Right atrium auricular region (tissue), 2 donors: ENCODE results near the gene ZPBP. TPM values are rescaled to one million over a fixed set of nuclear protein-coding genes. Genes with fewer than 3 reads are reported as not detected.

Source experiments
- DNase-seq: peaks from one replicate; pipeline ENCODE4 v3.0.0-alpha.2; 2019; ENCODE audit warnings: low spot score
- H3K27ac ChIP-seq, 2 donors: fragments of 200-600 bp; sonication (generic); 1 replicate in 1 of 2; 2 replicates in 1 of 2; pipeline ENCODE4 v1.5.1; 2016 to 2019
- H3K27me3 ChIP-seq, 2 donors: fragments of 200-600 bp; sonication (generic); one replicate each; pipeline versions ENCODE4 v1.5.1 to v1.6.0; 2017 to 2019
- H3K36me3 ChIP-seq: fragments of 200-600 bp; sonication (generic); one replicate; pipeline ENCODE4 v1.5.1; 2016
- H3K4me1 ChIP-seq, 2 donors: fragments of 200-600 bp; sonication (generic); one replicate each; pipeline versions ENCODE4 v1.5.1 to v1.6.0; 2017 to 2019
- H3K4me3 ChIP-seq, 2 donors: fragments of 200-600 bp; sonication (generic); 1 replicate in 1 of 2; 2 replicates in 1 of 2; pipeline ENCODE4 v1.5.1; 2017 to 2019; ENCODE audit warnings: mild to moderate bottlenecking in 1 of 2, moderate library complexity in 1 of 2
- H3K9me3 ChIP-seq, 2 donors: fragments of 200-600 bp; sonication (generic); one replicate each; pipeline ENCODE4 v1.5.1; 2019
- total RNA-seq, 2 donors: library from RNA; depleted of rRNA; stranded (reverse); fragments of >200 nt; gene quantifications; one replicate each; pipeline ENCODE4 v1.1.0, GENCODE V29; 2016
- TF ChIP-seq, protein P1 (sequence below), 2 donors: fragments of 200-600 bp; sonication (generic); IDR thresholded peaks; one replicate each; pipeline ENCODE4 v1.5.1; 2019; ENCODE audit warnings: antibody characterized with exemption in 2 of 2

ZPBP gene
- total RNA-seq, 2 donors from 2014 or later: not detected

DNA sequence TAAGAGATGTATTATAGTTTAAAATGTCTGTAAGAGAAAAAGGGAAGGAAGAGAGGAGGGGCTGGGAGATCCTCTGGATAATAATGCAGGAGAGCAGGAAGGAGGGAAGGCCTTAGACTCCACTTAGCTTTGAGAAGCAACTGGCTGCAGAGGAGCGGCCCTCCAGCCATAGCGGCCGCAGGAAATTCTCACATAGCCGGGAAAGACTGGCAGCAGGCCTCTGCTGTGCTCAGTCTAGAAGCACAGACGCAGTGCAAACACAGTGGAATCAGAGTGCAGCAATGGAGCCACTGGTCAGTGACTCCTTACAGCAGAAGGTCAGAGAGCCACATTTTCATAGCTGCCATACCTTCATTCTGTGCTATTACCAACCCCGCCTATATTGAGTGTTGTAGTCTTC, 166.3 kb downstream of the ZPBP start:
- H3K36me3 ChIP-seq: no peaks in the 10 kb centered on the region
- TF ChIP-seq, protein P1, sequence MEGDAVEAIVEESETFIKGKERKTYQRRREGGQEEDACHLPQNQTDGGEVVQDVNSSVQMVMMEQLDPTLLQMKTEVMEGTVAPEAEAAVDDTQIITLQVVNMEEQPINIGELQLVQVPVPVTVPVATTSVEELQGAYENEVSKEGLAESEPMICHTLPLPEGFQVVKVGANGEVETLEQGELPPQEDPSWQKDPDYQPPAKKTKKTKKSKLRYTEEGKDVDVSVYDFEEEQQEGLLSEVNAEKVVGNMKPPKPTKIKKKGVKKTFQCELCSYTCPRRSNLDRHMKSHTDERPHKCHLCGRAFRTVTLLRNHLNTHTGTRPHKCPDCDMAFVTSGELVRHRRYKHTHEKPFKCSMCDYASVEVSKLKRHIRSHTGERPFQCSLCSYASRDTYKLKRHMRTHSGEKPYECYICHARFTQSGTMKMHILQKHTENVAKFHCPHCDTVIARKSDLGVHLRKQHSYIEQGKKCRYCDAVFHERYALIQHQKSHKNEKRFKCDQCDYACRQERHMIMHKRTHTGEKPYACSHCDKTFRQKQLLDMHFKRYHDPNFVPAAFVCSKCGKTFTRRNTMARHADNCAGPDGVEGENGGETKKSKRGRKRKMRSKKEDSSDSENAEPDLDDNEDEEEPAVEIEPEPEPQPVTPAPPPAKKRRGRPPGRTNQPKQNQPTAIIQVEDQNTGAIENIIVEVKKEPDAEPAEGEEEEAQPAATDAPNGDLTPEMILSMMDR (IDR thresholded peaks at IDR 0.05): no peak
- no peak overlapping the region for H3K4me3 ChIP-seq
- H3K9me3 ChIP-seq: peaks cover 0 to 2% of the 10 kb centered on the region in 2 donors
- no peak for DNase-seq
- H3K27me3 ChIP-seq: no peaks in the 10 kb centered on the region
- H3K4me1 ChIP-seq: no peaks in the 10 kb centered on the region
- no peak overlapping the region for H3K27ac ChIP-seq

DNA sequence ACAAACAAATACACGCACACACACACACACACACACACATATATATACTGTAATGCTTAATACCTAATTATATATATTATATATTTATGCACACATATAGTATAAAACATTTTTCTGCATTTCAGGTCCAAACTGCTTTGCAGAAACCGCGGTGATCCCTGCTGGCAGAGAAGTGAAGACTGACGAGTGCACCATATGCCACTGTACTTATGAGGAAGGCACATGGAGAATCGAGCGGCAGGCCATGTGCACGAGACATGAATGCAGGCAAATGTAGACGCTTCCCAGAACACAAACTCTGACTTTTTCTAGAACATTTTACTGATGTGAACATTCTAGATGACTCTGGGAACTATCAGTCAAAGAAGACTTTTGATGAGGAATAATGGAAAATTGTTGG, 181.1 kb downstream of the ZPBP start:
- no peaks in the 10 kb centered on the region for H3K9me3 ChIP-seq
- TF ChIP-seq, protein P1 (IDR thresholded peaks at IDR 0.05): no peak
- no peak overlapping the region for H3K27ac ChIP-seq
- H3K4me3 ChIP-seq: no peak overlapping the region
- H3K4me1 ChIP-seq: no peaks in the 10 kb centered on the region
- H3K27me3 ChIP-seq: no peaks in the 10 kb centered on the region
- H3K36me3 ChIP-seq: no peaks in the 10 kb centered on the region
- DNase-seq: no peak

DNA sequence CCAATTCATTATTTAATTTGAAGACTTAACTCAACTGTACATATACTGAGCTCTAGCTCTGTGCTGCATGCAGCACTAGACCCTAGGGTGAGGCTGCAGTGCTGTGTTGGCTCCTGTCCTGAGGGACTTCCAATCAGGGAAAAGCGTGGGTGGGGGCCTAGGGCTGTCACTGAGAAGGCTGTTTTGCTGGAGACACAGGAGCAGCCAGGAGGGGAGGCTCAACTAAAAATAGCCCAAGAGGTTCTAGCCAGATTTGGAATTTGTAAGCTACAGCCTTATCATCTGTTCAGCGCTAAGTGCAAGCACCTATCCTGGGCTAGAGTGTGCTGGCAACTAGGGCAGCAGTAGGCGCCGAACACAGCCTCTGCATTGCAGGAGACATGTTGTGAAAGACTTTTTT, 198.5 kb downstream of the ZPBP start:
- H3K4me1 ChIP-seq: no peaks in the 10 kb centered on the region
- no peaks in the 10 kb centered on the region for H3K27me3 ChIP-seq
- TF ChIP-seq, protein P1 (IDR thresholded peaks at IDR 0.05): no peak
- peaks cover 0 to 7% of the 10 kb centered on the region in 2 donors for H3K9me3 ChIP-seq
- no peaks in the 10 kb centered on the region for H3K36me3 ChIP-seq
- peak overlapping the region; percentile 39 to 47 for H3K27ac ChIP-seq
- H3K4me3 ChIP-seq: no peak overlapping the region
- no peak for DNase-seq

DNA sequence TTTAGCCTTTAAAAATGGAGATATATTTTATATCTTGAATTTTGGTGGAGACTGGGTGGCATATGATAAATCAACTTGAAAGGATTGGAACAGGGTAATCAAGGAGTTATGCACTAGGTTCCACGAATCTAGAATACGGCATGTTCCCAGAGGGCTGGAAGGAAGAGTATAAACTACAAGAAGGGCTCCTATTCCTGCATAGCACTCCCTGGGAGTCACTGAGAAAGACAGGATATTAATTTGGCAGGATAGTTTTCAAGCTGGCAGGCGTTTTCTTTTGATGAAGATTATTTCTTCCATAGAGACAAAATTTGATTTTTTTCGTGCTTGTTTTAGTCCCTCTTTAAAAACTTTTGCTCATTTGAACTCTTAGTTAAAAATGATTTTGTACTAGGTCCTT, 199.9 kb downstream of the ZPBP start:
- DNase-seq: no peak
- Histone ChIP-seq H3K36me3 (no peaks in the 10 kb centered on the region), H3K4me1 (no peaks in the 10 kb centered on the region), H3K9me3 (peaks cover 0 to 7% of the 10 kb centered on the region in 2 donors), H3K4me3 (no peak overlapping the region), H3K27me3 (no peaks in the 10 kb centered on the region), H3K27ac (no peak overlapping the region)
- TF ChIP-seq, protein P1 (IDR thresholded peaks at IDR 0.05): no peak

DNA sequence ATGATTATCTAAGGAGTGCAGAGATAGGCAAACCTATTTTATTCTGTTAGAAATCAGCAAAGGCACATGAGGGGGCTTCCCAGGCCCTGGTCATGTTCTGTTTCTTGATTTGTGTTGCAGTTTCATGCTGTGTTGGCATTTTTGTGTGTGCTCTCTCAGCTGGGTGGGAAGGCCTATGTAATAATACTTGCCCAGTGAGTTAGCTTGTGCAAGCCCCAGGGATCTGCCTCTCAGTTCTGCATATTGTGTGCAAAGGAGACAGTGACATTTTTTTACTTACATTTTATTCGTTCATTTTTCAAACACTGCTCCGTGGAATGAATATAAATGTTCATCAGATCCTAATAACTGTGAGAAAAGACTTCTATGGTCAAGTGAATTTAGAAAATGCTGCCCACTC, 200.6 kb downstream of the ZPBP start:
- Histone ChIP-seq H3K27ac (no peak overlapping the region), H3K9me3 (peaks cover 0 to 7% of the 10 kb centered on the region in 2 donors), H3K36me3 (no peaks in the 10 kb centered on the region), H3K27me3 (no peaks in the 10 kb centered on the region), H3K4me3 (no peak overlapping the region), H3K4me1 (no peaks in the 10 kb centered on the region)
- no peak for DNase-seq
- TF ChIP-seq, protein P1 (IDR thresholded peaks at IDR 0.05): no peak

Other genes with a start within 250 kb of the ZPBP start
- 1 to 10 TPM; 1.7 to 9.7 TPM for gene IKZF1, start 211.5 kb upstream of the ZPBP start, total RNA-seq